ENCODE measurements around the gene IGF2R.

GRCh38 chr6:159988983-159989454 is 20.1 kb downstream of the IGF2R start:
- TF ChIP-seq CTCF (IDR thresholded peaks at IDR 0.05) (no peak), POLR2A (IDR thresholded peaks at IDR 0.05) (no peak), POLR2AphosphoS5 (IDR thresholded peaks at IDR 0.05) (no peak)

Data from breast epithelium (tissue), 3 donors.